Cardiac fibroblast (primary cell): Measurements from ENCODE around the gene CACNA1S.

Experiments used
- DNase-seq, 2 donors: peaks; one replicate each; pipeline versions ENCODE4 v3.0.0 to v3.0.0-alpha.2; 2010; ENCODE audit warnings: low read depth in 2 of 2
- H3K4me3 ChIP-seq, 2 donors: replicated peaks in 1 of 2; 1 replicate in 1 of 2; 2 replicates in 1 of 2; pipeline ENCODE4 v1.5.1; 2011; ENCODE audit warnings: low read depth in 2 of 2, low read length in 2 of 2, mild to moderate bottlenecking in 2 of 2, moderate library complexity in 1 of 2
- CTCF ChIP-seq: IDR thresholded peaks from one replicate; pipeline ENCODE4 v1.5.1; 2011; ENCODE audit warnings: low read depth, mild to moderate bottlenecking, low read length, inconsistent platforms

Gene CACNA1S

DNA sequence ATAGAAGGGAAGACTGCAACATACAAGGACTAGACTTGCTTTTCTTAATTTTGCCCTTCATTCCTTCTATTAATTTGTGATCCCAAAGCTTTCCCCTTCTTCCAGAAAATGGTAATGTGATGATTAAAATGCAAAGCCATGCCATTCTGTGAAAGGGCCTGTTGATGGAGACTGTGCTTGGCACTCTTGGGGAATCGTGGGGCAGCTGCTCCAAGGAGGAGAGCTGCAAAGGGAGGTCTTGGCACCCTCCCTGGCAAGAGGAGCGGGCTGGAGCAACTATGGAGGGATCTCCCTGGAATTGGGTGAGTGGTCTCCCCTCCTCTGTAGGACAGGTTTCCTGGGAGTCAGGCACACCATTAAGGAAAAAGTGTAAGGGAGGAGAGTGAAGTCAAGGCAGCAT, 16.6 kb downstream of the CACNA1S start:
- no peak overlapping the region for H3K4me3 ChIP-seq
- no peak for TF ChIP-seq CTCF
- no peak for DNase-seq

GRCh38 chr1:201094832-201095231, 17.4 kb downstream of the CACNA1S start:
- DNase-seq, result no peak
- TF ChIP-seq CTCF, result no peak
- H3K4me3 ChIP-seq, result no peak overlapping the region

- no peak for TF ChIP-seq CTCF
- H3K4me3 ChIP-seq, result no peak overlapping the region
- DNase-seq, result no peak
These were observed 18.3 kb downstream of the CACNA1S start for GRCh38 chr1:201093962-201094361.

DNA sequence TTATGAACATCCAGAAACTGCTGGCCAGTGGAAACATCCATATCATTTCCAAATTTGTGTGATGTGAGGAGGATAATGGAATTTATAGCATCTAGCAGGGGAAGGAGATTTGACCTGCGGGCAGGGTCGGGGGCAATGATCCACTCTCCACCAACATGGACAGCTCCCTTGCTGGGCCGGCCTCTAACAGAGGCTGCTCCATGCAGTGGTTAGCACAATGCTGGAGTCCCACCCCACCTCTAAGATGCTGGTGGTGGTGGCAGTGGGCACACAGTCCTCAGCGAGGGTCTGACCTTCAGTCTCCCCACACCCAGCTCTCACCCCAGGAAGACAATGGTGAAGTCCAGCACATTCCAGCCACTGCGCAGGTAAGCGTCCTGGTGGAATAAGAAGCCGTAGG, 18.7 kb downstream of the CACNA1S start:
- H3K4me3 ChIP-seq, result no peak overlapping the region
- DNase-seq, result no peak
- no peak for TF ChIP-seq CTCF

- H3K4me3 ChIP-seq, result no peak overlapping the region
- TF ChIP-seq CTCF, result no peak
- no peak for DNase-seq
These were observed 19.5 kb downstream of the CACNA1S start for GRCh38 chr1:201092738-201093137.

DNA sequence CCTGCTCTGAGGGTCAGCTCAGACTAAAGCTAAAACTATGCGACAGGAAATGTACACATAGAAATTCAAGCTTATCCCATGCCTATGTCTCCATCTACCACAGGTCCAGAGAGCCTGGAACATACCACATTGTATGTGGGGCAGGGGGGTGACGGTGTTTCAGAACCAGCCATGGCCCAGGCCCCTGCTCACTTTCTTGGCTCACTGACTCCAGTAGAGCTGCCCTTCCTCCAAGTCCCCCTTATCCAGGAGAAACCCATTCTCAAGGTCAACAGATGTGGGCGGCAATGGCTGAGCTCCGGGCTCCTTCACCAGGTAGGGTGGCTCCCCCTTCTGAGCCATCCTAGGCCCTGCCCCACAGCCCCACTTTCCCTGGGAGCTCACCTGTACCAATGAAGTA, 21.0 kb downstream of the CACNA1S start:
- no peak for DNase-seq
- no peak overlapping the region for H3K4me3 ChIP-seq
- no peak for TF ChIP-seq CTCF

DNA sequence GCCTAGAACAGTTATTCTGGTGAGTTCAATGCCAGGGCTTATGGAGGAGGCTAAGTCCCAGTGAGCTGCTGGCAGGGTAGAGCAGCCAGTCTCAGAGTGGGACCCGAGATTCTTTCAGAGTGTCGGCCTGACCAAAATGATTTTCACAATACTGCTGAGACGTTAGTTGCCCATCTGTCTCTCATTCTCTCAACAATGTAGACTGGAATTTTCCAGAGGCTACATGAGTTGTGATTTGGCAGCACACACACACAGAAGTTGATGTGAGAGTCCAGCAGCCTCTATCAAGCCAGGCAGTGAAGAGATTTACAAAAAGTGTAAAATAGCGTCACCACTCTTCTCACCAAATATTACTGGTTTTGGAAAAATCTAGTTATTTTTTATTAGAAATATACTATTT, 21.7 kb downstream of the CACNA1S start:
- TF ChIP-seq CTCF, result no peak
- no peak for DNase-seq

More for the DNA sequence above, 21.7 kb downstream of the CACNA1S start:
- H3K4me3 ChIP-seq, result no peak overlapping the region
